Epithelial cell of proximal tubule (primary cell): ENCODE measurements around the gene PHF2. TPM values are rescaled to one million over a fixed set of nuclear protein-coding genes. Genes with fewer than 3 reads are reported as not detected.

Source experiments
- DNase-seq: peaks from one replicate; pipeline ENCODE4 v3.0.0-alpha.2; 2011; ENCODE audit warnings: low read depth
- H3K4me3 ChIP-seq: 2 replicates; pipeline ENCODE4 v1.5.1; 2011; ENCODE audit warnings: low read depth, mild to moderate bottlenecking, low read length
- CTCF ChIP-seq: conservative IDR thresholded peaks from 2 replicates; pipeline ENCODE4 v1.5.1; 2012; ENCODE audit warnings: low read depth, mild to moderate bottlenecking, low read length
- total RNA-seq: library from RNA; depleted of rRNA; stranded (reverse); fragments of >200 nt; gene quantifications from 2 replicates; pipeline ENCODE4 v1.2.3, GENCODE V29; 2015

The PHF2 gene
- total RNA-seq, 1 donor from 2014 or later: 11.4 TPM

GRCh38 chr9:93612052-93612795 is 35.8 kb downstream of the PHF2 start:
- DNase-seq: no peak
- TF ChIP-seq CTCF: no peak
- no peak overlapping the region for H3K4me3 ChIP-seq

- H3K4me3 ChIP-seq: no peak overlapping the region
- no peak for TF ChIP-seq CTCF
- DNase-seq: no peak
Measured at GRCh38 chr9:93612796-93613154, 36.4 kb downstream of the PHF2 start.

- no peak for DNase-seq
- TF ChIP-seq CTCF: no peak
- no peak overlapping the region for H3K4me3 ChIP-seq
Measured at GRCh38 chr9:93613174-93613573, 36.8 kb downstream of the PHF2 start.

GRCh38 chr9:93613791-93614190 is 37.4 kb downstream of the PHF2 start:
- H3K4me3 ChIP-seq: no peak overlapping the region
- no peak for TF ChIP-seq CTCF
- DNase-seq: no peak

GRCh38 chr9:93614830-93615468 is 38.6 kb downstream of the PHF2 start:
- DNase-seq: no peak
- no peak for TF ChIP-seq CTCF
- H3K4me3 ChIP-seq: no peak overlapping the region

GRCh38 chr9:93616044-93616443 is 39.7 kb downstream of the PHF2 start:
- no peak for TF ChIP-seq CTCF
- no peak for DNase-seq
- H3K4me3 ChIP-seq: no peak overlapping the region

- no peak overlapping the region for H3K4me3 ChIP-seq
- TF ChIP-seq CTCF: no peak
- no peak for DNase-seq
Measured at GRCh38 chr9:93617273-93617672, 40.9 kb downstream of the PHF2 start.
